HEK293 (cell line): ENCODE data around the gene CRB3.
A peak's percentile ranks its signal among the peaks of the same experiment; 100 is the strongest.
"Not testable (repeated sequence)": the region's sequence is repeated elsewhere in the genome, so short reads cannot be mapped to it uniquely, and the experiment has no call there.

Experiments used
- CTCF ChIA-PET: fragments of 350-600 bp; formaldehyde crosslinking; extraction: SDS; loops from one replicate; lab custom pipeline; 2021; ENCODE audit warnings: antibody characterized with exemption; lab: Yijun Ruan, JAX
- POLR2A ChIA-PET: fragments of 300-600 bp; formaldehyde crosslinking; extraction: SDS; loops from one replicate; lab custom pipeline; 2020; ENCODE audit warnings: antibody characterized with exemption, inconsistent platforms; lab: Yijun Ruan, JAX
- H3K27ac ChIP-seq: fragments of 200-500 bp; sonication (Bioruptor generic); 2 replicates; pipeline ENCODE4 v1.5.1; 2014; ENCODE audit warnings: low read depth, low read length, control low read depth, inconsistent platforms; ENCODE audit errors: extremely low read depth
- H3K36me3 ChIP-seq, 2 experiments: fragments of 200-500 bp in 1 of 2; sonication (Bioruptor generic) in 1 of 2; 1 replicate in 1 of 2; 2 replicates in 1 of 2; pipeline ENCODE4 v1.5.1; 2014 to 2017; ENCODE audit warnings: inconsistent platforms in 2 of 2, low read length in 2 of 2; ENCODE audit not compliant: control insufficient read depth in 2 of 2, insufficient read depth in 1 of 2
- H3K4me1 ChIP-seq: fragments of 200-500 bp; sonication (Bioruptor generic); 2 replicates; pipeline ENCODE4 v1.5.1; 2014; ENCODE audit warnings: mild to moderate bottlenecking, low read length, inconsistent platforms; ENCODE audit not compliant: control insufficient read depth, insufficient read depth
- H3K4me3 ChIP-seq: 2 replicates; pipeline ENCODE4 v1.5.1; 2011; ENCODE audit warnings: low read depth, mild to moderate bottlenecking, control low read depth, low read length, moderate library complexity
- H3K9me3 ChIP-seq: fragments of 200-500 bp; sonication (Bioruptor generic); 2 replicates; pipeline ENCODE4 v1.5.1; 2014; ENCODE audit warnings: low read depth, low read length, inconsistent platforms; ENCODE audit not compliant: control insufficient read depth, insufficient read depth
- GLIS1 ChIP-seq: fragments of 450-650 bp; formaldehyde crosslinking; IDR thresholded peaks from 2 replicates; pipeline ENCODE4 v1.5.1; 2016; ENCODE audit warnings: missing biosample characterization, missing genetic modification characterization
- HOXC10 ChIP-seq: sonication (generic); formaldehyde crosslinking; IDR thresholded peaks from 2 replicates; pipeline ENCODE4 v1.8.1; 2023; ENCODE audit warnings: mild to moderate bottlenecking, missing genetic modification reagents
- ZBTB8A ChIP-seq: fragments of 450-650 bp; formaldehyde crosslinking; IDR thresholded peaks from 2 replicates; pipeline ENCODE4 v1.5.1; 2016; ENCODE audit warnings: missing biosample characterization, missing genetic modification characterization
- ZNF335 ChIP-seq: fragments of 450-650 bp; formaldehyde crosslinking; conservative IDR thresholded peaks from 2 replicates; pipeline ENCODE4 v1.5.1; 2016; ENCODE audit warnings: missing biosample characterization, missing genetic modification characterization
- ZNF341 ChIP-seq: fragments of 450-650 bp; formaldehyde crosslinking; IDR thresholded peaks from 2 replicates; pipeline ENCODE4; 2016; ENCODE audit warnings: low read depth, missing biosample characterization, missing genetic modification characterization
- ZNF391 ChIP-seq: fragments of 450-650 bp; formaldehyde crosslinking; IDR thresholded peaks from 2 replicates; pipeline ENCODE4 v1.5.1; 2016; ENCODE audit warnings: low read depth, missing biosample characterization, missing genetic modification characterization, borderline replicate concordance
- ZNF426 ChIP-seq: fragments of 450-650 bp; formaldehyde crosslinking; IDR thresholded peaks from 2 replicates; pipeline ENCODE4 v1.5.1; 2017; ENCODE audit warnings: missing biosample characterization, missing genetic modification characterization, mild to moderate bottlenecking, inconsistent platforms, moderate library complexity
- ZNF521 ChIP-seq: fragments of 450-650 bp; formaldehyde crosslinking; IDR thresholded peaks from 2 replicates; pipeline ENCODE4 v1.5.1; 2017; ENCODE audit warnings: missing biosample characterization, mild to moderate bottlenecking, missing genetic modification characterization
- ZNF548 ChIP-seq: fragments of 450-650 bp; formaldehyde crosslinking; IDR thresholded peaks from 2 replicates; pipeline ENCODE4 v1.5.1; 2016; ENCODE audit warnings: missing biosample characterization, missing genetic modification characterization
- ZNF596 ChIP-seq: fragments of 450-650 bp; IDR thresholded peaks from 2 replicates; pipeline ENCODE4 v1.5.0; 2018; ENCODE audit warnings: missing biosample characterization, mild to moderate bottlenecking, missing genetic modification characterization, moderate library complexity
- ZNF610 ChIP-seq: fragments of 450-650 bp; formaldehyde crosslinking; IDR thresholded peaks from 2 replicates; pipeline ENCODE4 v1.5.1; 2016; ENCODE audit warnings: missing biosample characterization, missing genetic modification characterization, borderline replicate concordance
- ZNF830 ChIP-seq: fragments of 450-650 bp; IDR thresholded peaks from 2 replicates; pipeline ENCODE4 v1.5.0; 2018; ENCODE audit warnings: missing biosample characterization, missing genetic modification characterization, low read depth, mild to moderate bottlenecking, moderate library complexity
- TF ChIP-seq, protein P1 (sequence below): fragments of 450-650 bp; formaldehyde crosslinking; IDR thresholded peaks from 2 replicates; pipeline ENCODE4 v1.5.1; 2016; ENCODE audit warnings: missing biosample characterization, missing genetic modification characterization
- TF ChIP-seq, protein P2 (sequence below): fragments of 450-650 bp; formaldehyde crosslinking; IDR thresholded peaks from 2 replicates; pipeline ENCODE4 v1.5.1; 2016; ENCODE audit warnings: missing biosample characterization, missing genetic modification characterization
- TF ChIP-seq, protein P3 (sequence below): sonication (generic); formaldehyde crosslinking; IDR thresholded peaks from 2 replicates; pipeline ENCODE4 v1.8.1; 2022; ENCODE audit warnings: mild to moderate bottlenecking, moderate library complexity, missing genetic modification reagents
- TF ChIP-seq, protein P4 (sequence below): fragments of 450-650 bp; formaldehyde crosslinking; IDR thresholded peaks from 2 replicates; pipeline ENCODE4 v1.5.1; 2017; ENCODE audit warnings: missing biosample characterization, missing genetic modification characterization

The CRB3 gene

DNA sequence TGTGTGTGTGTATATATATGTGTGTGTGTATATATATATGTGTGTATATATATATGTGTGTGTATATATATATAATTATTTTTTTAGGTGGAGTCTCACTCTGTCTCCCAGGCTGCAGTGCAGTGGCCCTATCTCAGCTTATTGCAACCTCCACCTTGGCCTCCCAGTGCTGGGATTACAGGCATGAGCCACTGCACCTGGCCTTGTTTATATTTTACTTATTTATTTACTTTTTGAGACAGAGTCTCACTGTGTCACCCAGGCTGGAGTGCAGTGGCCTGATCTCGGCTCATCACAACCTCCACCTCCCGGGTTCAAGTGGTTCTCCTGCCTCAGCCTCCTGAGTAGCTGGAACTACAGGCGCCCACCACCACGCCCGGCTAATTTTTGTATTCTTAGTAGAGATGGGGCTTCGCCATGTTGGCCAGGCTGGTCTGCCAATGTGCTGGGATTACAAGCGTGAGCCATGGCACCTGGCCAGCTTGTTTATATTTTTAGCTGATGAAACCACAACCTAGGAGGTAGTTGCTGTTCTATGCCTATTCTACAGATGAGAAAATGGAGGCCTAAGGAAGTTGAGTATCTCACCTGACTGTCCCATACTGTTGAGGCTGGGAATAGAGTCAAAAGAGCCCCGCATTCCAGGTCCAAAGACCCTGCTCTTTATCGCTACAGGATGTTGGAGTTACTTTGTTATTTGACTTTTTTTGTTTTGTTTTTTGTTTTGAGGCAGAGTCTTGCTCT, 44.1 kb downstream of the CRB3 start:
- H3K27ac ChIP-seq, H3K36me3 ChIP-seq, H3K4me1 ChIP-seq, H3K4me3 ChIP-seq, H3K9me3 ChIP-seq: not testable (repeated sequence)
- POLR2A ChIA-PET: interaction anchor here (0.6 to 1.4 kb wide), 2 partner anchors 9 to 412 kb away, joined by 3 to 7 read pairs; no protein-coding TSS in a partner anchor
- CTCF ChIA-PET: interaction anchor here (0.6 kb wide), 1 partner anchor 1761 kb away, joined by 3 read pairs; no protein-coding TSS in a partner anchor
- peak; percentile 65 for TF ChIP-seq GLIS1 (tag by site-specific recombination)

DNA sequence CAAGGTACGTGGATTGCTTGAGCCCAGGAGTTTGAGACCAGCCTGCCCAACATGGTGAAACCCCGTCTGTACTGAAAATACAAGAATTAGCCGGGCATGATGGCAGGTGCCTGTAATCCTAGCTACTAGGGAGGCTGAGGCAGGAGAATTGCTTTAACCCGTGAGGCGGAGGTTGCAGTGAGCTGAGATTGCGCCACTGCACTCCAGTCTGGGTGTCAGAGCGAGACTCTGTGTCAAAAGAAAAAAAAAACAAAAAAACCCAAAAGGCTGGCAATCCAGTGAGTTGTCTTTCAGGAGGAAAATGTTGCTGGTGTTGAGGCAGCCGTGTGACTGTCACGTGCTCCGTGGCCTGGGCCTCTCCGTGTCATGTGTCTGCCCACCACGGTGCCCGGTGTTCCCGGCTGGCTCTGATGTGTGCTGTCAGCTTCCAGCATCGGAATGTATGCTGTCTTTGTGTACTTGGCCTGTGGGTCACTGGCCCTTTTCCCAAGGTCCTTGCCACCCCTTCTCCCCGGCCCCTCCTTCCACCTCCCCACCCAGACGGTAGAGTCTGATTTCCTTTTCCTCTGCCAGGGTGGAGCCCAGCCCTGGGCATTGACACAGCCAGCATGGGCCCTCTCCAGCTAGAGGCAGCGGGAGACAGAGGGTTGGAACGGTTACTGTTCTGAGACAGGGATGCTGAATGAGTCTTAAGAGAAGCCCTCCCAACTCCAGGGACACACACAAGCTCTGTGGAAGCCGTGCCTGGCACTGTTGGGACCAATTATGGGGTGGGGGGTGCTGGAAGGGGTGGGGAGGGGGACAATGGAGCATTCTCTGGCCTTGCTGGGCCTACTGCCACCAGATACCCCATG, 45.3 kb downstream of the CRB3 start:
- no peaks in the 10 kb centered on the region for H3K4me1 ChIP-seq
- no peak overlapping the region for H3K27ac ChIP-seq
- H3K36me3 ChIP-seq: no peaks in the 10 kb centered on the region
- CTCF ChIA-PET: interaction anchor here (1.1 kb wide), 1 partner anchor 354 kb away, joined by 3 read pairs; no protein-coding TSS in a partner anchor
- POLR2A ChIA-PET: no interaction called here
- TF ChIP-seq ZNF335 (tag by site-specific recombination) (0 out of 2 replicates have a peak, but pooled peaks have one; percentile 17), ZNF610 (tag by site-specific recombination) (no peak)
- H3K9me3 ChIP-seq: no peaks in the 10 kb centered on the region
- H3K4me3 ChIP-seq: no peak overlapping the region

DNA sequence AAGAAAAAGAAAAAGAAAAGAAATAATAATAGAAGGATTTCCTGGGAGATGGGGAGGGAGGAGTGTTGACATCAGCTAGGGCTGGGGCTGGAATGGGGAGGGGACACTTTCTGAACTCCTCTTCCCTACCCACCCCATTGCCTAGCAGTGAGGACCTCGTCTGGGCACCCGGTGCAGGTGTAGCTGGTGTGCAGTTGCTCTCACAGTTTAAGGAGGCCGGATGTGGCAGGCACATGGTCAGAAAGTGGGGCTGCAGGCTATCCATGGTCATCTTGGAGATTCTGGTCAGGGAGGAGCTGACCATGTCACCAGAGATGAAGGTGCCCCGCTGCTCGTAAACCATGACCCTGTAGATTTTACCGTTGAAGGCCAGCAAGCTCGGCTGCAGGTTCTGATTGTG, 46.5 kb downstream of the CRB3 start:
- TF ChIP-seq, protein P1, sequence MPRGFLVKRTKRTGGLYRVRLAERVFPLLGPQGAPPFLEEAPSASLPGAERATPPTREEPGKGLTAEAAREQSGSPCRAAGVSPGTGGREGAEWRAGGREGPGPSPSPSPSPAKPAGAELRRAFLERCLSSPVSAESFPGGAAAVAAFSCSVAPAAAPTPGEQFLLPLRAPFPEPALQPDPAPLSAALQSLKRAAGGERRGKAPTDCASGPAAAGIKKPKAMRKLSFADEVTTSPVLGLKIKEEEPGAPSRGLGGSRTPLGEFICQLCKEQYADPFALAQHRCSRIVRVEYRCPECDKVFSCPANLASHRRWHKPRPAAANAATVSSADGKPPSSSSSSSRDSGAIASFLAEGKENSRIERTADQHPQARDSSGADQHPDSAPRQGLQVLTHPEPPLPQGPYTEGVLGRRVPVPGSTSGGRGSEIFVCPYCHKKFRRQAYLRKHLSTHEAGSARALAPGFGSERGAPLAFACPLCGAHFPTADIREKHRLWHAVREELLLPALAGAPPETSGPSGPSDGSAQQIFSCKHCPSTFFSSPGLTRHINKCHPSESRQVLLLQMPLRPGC (tag by site-specific recombination): no peak
- TF ChIP-seq ZNF521 (tag by site-specific recombination): no peak
- TF ChIP-seq ZNF596 (tag by site-specific recombination): no peak
- no peak for TF ChIP-seq ZNF426
- TF ChIP-seq, protein P2, sequence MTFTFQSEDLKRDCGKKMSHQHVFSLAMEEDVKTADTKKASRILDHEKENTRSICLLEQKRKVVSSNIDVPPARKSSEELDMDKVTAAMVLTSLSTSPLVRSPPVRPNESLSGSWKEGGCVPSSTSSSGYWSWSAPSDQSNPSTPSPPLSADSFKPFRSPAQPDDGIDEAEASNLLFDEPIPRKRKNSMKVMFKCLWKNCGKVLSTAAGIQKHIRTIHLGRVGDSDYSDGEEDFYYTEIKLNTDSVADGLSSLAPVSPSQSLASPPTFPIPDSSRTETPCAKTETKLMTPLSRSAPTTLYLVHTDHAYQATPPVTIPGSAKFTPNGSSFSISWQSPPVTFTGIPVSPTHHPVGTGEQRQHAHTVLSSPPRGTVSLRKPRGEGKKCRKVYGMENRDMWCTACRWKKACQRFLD (tag by site-specific recombination): no peak
- TF ChIP-seq, protein P3, sequence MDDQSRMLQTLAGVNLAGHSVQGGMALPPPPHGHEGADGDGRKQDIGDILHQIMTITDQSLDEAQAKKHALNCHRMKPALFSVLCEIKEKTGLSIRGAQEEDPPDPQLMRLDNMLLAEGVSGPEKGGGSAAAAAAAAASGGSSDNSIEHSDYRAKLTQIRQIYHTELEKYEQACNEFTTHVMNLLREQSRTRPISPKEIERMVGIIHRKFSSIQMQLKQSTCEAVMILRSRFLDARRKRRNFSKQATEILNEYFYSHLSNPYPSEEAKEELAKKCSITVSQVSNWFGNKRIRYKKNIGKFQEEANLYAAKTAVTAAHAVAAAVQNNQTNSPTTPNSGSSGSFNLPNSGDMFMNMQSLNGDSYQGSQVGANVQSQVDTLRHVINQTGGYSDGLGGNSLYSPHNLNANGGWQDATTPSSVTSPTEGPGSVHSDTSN (CRISPR knock-in tag): no peak
- TF ChIP-seq ZBTB8A (tag by site-specific recombination): no peak
- TF ChIP-seq ZNF830 (tag by site-specific recombination): no peak
- no peak for TF ChIP-seq HOXC10 (CRISPR knock-in tag)
- no peak for TF ChIP-seq ZNF548
- TF ChIP-seq ZNF341: no peak
- TF ChIP-seq, protein P4, sequence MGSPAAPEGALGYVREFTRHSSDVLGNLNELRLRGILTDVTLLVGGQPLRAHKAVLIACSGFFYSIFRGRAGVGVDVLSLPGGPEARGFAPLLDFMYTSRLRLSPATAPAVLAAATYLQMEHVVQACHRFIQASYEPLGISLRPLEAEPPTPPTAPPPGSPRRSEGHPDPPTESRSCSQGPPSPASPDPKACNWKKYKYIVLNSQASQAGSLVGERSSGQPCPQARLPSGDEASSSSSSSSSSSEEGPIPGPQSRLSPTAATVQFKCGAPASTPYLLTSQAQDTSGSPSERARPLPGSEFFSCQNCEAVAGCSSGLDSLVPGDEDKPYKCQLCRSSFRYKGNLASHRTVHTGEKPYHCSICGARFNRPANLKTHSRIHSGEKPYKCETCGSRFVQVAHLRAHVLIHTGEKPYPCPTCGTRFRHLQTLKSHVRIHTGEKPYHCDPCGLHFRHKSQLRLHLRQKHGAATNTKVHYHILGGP (tag by site-specific recombination): no peak
- no peak for TF ChIP-seq ZNF391 (tag by site-specific recombination)
- ChIA-PET POLR2A (no interaction called here), CTCF (interaction anchor here (0.6 to 1.1 kb wide), 2 partner anchors 69 to 352 kb away, joined by 3 to 4 read pairs; no protein-coding TSS in a partner anchor)
- Histone ChIP-seq H3K9me3 (no peaks in the 10 kb centered on the region), H3K4me3 (no peak overlapping the region), H3K36me3 (no peaks in the 10 kb centered on the region), H3K4me1 (no peaks in the 10 kb centered on the region), H3K27ac (no peak overlapping the region)
